Left cardiac atrium (tissue), 4 donors: ENCODE measurements around the gene GCLC. TPM values are rescaled to one million over a fixed set of nuclear protein-coding genes. Genes with fewer than 3 reads are reported as not detected.
A peak's percentile ranks its signal among the peaks of the same experiment; 100 is the strongest.

Source experiments
- ATAC-seq, 2 donors: fragments of 200-7000 bp; cut with Tn5 transposase; one replicate each; pipeline ENCODE4 v1.9.1; 2020; ENCODE audit warnings: mild to moderate bottlenecking in 2 of 2, moderate library complexity in 2 of 2
- DNase-seq: peaks from one replicate; pipeline ENCODE4 v3.0.0-alpha.2; 2020
- intact Hi-C, 2 donors: fragments of 100-400 bp; cut with DNase I; formaldehyde crosslinking; loops; one replicate each; pipeline versions ENCODE4 v1.14.1 to v1.15.1; 2022 to 2023
- total RNA-seq, 2 donors: library from RNA; stranded (reverse); fragmentation: NEBNext Ultra II Directional; extraction: Animal tissue kit (Norgen Biotek cat#: 25700); gene quantifications; one replicate each; pipeline ENCODE4 v1.2.1, GENCODE V29; 2021
- donor health status: DM: no; HTN: yes; CAD: no.
- donor health status: DM: no; HTN: yes; CAD: no; lungs with severe emphysema.
- donor health status: DM: yes; HTN: yes; CAD: no.
- donor health status: Dilated cardiomyopathy.

Gene GCLC
- total RNA-seq, 2 donors from 2014 or later, result 17.8 to 21.6 TPM

DNA sequence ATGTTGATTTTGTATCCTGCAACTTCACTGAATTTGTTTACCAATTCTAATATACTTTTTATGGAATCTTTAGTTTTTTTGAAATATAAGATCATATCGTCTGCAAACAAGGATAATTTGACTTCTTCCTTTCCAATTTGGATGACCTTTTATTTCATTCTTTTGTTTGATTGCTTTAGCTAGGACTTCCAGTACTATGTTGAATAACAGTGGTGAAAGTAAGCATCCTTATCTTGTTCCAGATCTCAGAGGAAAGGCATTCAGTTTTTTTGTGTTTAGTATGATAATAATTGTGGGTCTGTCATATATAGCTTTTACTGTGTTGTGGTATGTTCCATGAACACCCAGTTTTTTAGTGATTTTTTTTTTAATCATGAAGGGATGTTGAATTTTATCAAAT is 75.7 kb downstream of the GCLC start:
- DNase-seq (no peak), ATAC-seq (no peak)
- intact Hi-C loops, result no loop called here

DNA sequence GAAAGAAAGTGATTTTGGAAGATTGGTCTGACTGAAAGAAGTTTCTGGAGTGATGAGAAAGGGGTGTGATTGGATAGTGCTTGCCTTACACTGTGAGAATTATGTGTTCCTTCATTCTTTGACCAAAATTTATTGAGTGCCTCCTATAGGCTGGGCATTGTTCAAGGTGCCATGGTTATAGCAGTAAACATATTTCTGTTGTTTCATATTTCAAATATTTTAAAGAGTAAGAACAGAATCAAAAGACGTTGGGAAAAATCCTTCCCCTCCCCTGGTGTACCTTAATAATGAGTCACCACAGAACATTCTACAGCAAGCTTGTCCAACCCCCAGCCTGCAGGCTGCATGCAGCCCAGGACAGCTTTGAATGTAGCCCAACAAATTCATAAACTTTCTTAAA is 78.6 kb downstream of the GCLC start:
- DNase-seq, result no peak
- intact Hi-C loops, result no loop called here
- ATAC-seq, result peak in 1 of 2 donors; percentile 47

DNA sequence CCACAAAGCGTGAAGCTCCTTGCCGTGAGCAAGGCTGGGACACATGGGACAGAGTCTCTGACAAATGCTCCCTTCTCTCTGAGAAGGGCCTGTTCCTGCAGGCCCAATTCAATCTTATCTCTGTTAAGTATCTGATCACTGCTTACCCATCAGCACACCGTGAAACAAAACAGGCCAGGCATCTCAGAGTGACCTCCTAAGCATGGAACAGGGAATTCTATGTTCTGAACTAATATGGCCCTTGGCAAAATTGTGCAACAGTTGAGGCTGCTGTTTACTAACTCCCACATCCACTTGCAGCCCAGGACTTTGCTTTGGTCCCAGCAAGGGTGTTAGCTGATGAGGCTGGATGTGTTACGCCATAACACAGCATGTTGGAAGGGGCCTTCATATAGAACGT is 79.2 kb downstream of the GCLC start:
- no peak for DNase-seq
- intact Hi-C loops, result no loop called here
- ATAC-seq, result no peak

DNA sequence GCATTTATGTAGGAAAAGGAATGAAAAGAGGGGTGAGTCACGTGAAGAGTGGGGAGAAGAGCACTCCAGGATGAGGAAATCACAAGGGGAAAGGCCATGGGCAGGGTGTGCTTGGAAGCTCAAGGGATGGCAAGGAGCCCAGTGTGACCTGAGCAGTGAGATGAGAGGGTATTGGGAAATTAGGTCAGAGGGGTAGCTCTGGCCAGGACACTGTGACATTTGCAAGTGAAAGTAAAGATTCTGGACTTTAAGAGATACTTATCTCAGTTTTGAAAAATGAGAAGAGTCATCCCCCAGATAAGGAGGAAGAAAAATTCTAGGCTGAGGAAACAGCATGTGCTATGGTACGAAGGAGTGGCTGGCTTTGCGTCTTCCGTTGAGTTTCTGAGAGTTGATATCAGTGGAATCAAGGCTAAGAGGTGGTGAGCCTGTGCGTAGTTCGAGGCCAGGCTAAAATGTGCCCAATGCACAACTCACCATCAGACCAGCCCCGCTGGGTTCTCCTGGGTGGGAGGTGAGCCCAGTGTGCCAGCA is 79.9 kb downstream of the GCLC start:
- intact Hi-C loops, result no loop called here
- peak; percentile 28 for DNase-seq
- peak; percentile 57 to 88 for ATAC-seq

DNA sequence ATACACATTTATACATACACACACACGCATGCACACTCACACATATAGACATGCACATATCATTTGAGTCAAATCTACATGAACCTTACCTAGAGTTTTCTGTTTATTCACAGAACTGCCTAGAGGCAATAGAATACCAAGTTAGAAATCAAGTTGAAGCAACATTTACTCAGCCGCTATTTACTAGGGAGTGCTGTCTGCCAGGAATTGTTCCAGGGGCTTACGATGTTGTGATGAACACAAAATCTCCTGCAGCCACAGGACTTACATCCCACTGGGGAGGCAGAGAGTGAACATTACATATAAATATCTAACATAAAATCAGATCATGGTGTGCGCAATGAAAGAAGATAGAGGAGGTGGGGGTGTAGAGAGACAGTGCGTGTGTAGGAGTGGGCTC is 80.4 kb downstream of the GCLC start:
- DNase-seq, result no peak
- no peak for ATAC-seq
- intact Hi-C loops, result no loop called here

DNA sequence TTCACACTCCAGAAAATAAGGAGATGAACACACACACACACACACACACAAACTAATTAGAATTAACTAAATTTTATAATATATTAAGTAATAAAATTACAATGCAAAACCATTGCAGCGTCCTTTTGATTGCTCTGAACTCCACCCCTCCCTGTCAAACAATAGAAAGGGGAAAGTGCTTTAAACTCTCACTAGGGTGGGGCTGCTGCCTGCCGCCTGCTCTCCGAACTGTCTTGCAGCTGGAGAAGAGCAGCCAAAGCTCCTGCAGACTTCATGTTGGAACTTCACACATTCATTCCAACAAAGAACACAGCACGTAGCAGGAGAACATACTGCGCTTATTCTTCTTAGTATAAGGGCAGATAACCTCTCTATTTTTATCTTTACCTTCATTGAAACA is 83.2 kb downstream of the GCLC start:
- ATAC-seq, result peak in 1 of 2 donors; percentile 29
- DNase-seq, result no peak
- intact Hi-C loops, result no loop called here

GRCh38 chr6:53461041-53461656 is 83.8 kb downstream of the GCLC start:
- intact Hi-C loops, result no loop called here
- peak in 1 of 2 donors; percentile 33 for ATAC-seq

GRCh38 chr6:53458105-53458866 is 86.6 kb downstream of the GCLC start:
- DNase-seq (no peak), ATAC-seq (no peak)
- intact Hi-C loops, result no loop called here

More at GRCh38 chr6:53461041-53461656, 83.8 kb downstream of the GCLC start:
- no peak for DNase-seq

- DNase-seq (no peak), ATAC-seq (no peak)
- intact Hi-C loops, result no loop called here
These were observed 88.1 kb downstream of the GCLC start for GRCh38 chr6:53456809-53457208.

DNA sequence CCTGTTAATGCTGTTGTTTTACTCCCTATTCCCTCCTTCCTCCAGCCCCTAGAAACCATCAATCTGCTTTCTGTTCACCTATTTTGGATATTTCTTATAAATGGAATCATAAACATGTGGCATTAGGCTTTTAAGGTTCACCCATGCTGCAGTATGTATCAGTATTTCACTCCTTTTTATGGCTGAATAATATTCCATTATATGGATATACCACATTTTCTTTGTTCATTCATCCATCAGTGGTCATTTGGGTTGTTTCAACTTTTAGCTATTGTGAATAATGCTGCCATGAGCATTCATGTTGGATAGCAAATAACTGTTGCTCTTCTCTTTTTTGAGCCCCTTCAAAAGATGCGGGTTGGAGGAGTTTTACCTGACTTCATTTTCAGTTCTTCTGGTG is 89.2 kb downstream of the GCLC start:
- intact Hi-C loops, result no loop called here
- no peak for DNase-seq
- ATAC-seq, result no peak

DNA sequence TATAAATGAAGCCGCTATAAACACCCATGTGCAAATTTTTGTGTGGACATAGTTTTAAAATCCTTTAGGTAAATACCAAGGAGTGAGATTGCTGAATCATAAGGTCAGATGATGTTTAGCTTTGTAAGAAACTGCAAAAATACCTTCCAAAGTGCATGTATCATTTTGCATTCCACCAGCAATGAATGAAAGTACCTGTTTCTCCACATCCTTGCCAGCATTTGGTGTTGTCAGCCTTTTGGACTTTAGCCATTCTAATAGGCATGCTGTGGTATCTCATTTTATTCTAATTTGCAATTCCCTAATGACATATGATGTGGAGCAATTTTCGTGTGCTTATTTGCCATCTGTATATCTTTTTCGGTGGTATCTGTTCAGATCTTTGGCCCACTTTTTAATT is 93.7 kb downstream of the GCLC start:
- intact Hi-C loops, result no loop called here
- no peak for ATAC-seq
- DNase-seq, result no peak

DNA sequence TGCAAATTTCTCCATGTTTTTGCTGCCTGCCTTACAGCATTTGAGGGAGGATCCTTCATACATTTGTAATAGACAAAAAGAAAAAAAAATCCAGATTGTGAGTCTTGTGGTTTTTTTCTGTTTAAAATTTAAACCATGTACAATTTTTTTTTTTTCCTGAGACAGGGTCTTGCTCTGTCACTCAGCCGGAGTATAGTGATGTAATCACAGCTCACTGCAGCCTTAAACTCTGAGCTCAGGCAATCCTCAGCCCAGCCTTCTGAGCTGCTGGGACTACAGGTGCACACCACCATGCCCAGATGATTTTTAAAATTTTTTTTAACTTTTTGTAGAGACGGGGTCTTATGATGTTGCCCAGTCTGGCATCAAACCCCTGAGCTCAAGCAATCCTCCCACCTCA is 97.0 kb downstream of the GCLC start:
- intact Hi-C loops, result no loop called here
- ATAC-seq, result no peak

More for the DNA sequence above, 97.0 kb downstream of the GCLC start:
- DNase-seq, result no peak

Other genes starting within 250 kb of the GCLC start
- gene ELOVL5, start 196.2 kb downstream of the GCLC start, total RNA-seq, result 100 to 1,000 TPM in 1 of 2 donors, 10 to 100 TPM in 1; 66.6 to 106 TPM
- gene KLHL31, start 120.7 kb upstream of the GCLC start, total RNA-seq, result 100 to 1,000 TPM; 165 to 238 TPM
- 1 to 10 TPM; 3.8 to 4.9 TPM for gene LRRC1, start 249.9 kb upstream of the GCLC start, total RNA-seq